ENCODE data around the gene TXLNB. TPM values are rescaled to one million over a fixed set of nuclear protein-coding genes. Genes with fewer than 3 reads are reported as not detected.
"Not testable (repeated sequence)": the region's sequence is repeated elsewhere in the genome, so short reads cannot be mapped to it uniquely, and the experiment has no call there.

The TXLNB gene
- total RNA-seq, 1 experiment from 2014 or later = not detected

- Histone ChIP-seq H3K36me3 (no peaks in the 10 kb centered on the region), H3K4me3 (no peak overlapping the region), H3K27me3 (no peaks in the 10 kb centered on the region), H3K9me3 (no peaks in the 10 kb centered on the region)
- no peak for DNase-seq
These were observed 61.4 kb downstream of the TXLNB start for GRCh38 chr6:139230391-139230840.

DNA sequence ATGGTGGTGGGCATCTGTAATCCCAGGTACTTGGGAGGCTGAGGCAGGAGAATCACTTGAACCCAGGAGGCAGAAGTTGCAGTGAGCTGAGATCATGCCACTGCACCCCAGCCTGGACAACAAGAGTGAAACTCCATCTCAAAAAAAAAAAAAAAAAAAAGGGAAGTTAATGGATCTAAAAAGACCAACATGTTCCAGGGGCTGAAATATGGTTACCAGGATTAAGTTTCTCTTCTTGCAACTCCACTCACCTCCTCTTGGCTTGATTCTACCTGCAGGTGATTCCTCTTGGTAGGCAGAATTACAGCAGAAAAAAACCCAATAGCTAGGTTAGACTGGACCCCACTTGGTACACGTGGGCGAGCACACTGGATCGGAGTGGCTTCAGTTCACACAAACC, 63.4 kb downstream of the TXLNB start:
- H3K4me3 ChIP-seq, DNase-seq, H3K9me3 ChIP-seq, H3K27me3 ChIP-seq, H3K36me3 ChIP-seq: not testable (repeated sequence)

DNA sequence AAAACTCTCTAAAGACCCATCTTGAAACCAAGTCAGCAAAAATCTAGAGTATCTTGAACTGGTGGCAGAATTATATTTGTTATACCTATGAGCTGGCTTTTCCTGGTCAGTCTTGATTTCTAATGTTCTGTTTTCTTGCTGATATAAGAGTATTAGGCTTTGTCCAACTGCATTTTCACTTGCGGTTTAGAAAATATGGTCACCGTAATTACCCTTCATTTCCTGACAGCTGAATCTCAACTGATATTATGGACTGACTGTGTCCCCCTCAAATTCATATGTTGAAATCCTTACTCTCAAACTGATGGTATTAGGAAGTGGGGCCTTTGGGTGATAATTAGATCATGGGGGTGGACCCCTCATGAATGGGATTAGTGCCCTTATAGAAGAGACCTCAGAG, 72.1 kb downstream of the TXLNB start:
- DNase-seq = no peak
- Histone ChIP-seq H3K4me3 (no peak overlapping the region), H3K36me3 (no peaks in the 10 kb centered on the region), H3K9me3 (no peaks in the 10 kb centered on the region), H3K27me3 (no peaks in the 10 kb centered on the region)

DNA sequence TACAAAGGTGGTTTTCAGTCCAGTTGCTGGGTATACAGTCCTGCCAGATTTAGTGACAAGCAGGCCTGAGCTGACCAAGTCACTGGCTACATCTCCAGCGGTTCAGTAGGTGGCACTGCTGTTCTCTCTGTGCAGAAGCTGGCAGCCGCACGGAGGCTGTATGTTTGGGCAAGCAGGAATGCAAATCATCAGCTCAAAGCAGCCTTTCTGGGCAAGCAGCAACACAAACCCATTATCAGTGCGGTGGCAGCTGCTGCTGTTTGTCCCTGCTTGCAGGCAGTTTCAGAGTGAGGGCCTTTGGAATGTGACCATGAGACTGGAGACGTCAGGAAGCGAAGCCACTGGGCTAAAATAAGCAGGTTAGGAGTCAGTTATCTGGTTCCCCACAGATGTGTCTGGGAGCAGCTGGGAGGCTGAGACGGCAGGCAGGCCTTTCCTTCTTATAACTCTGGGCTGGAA, 72.5 kb downstream of the TXLNB start:
- H3K27me3 ChIP-seq = no peaks in the 10 kb centered on the region
- no peak overlapping the region for H3K4me3 ChIP-seq
- no peaks in the 10 kb centered on the region for H3K9me3 ChIP-seq
- H3K36me3 ChIP-seq = no peaks in the 10 kb centered on the region
- peak; percentile 84 for DNase-seq

GRCh38 chr6:139212460-139212859, 79.3 kb downstream of the TXLNB start:
- not testable (repeated sequence) for H3K36me3 ChIP-seq, DNase-seq, H3K4me3 ChIP-seq, H3K27me3 ChIP-seq, H3K9me3 ChIP-seq

GRCh38 chr6:139210766-139211165, 81.0 kb downstream of the TXLNB start:
- not testable (repeated sequence) for H3K27me3 ChIP-seq, H3K9me3 ChIP-seq, H3K36me3 ChIP-seq, DNase-seq, H3K4me3 ChIP-seq

DNA sequence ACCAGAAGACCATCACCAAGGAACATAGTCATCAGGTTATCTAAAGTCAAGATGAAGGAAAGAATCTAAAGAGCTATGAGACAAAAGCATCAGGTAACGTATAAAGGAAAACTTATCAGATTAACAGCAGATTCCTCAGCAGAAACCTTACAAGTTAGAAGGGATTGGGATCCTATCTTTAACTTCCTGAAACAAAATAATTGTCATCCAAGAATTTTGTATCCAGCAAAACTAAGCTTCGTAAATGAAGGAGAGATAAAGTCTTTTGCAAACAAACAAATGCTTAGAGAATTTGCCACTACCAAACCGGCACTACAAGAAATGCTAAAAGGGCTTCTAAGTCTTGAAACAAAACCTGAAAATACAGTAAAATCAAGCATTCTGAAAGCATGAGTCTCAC, 86.0 kb downstream of the TXLNB start:
- H3K9me3 ChIP-seq = peaks cover 8% of the 10 kb centered on the region
- H3K36me3 ChIP-seq = no peaks in the 10 kb centered on the region
- no peak overlapping the region for H3K4me3 ChIP-seq
- no peak for DNase-seq
- no peaks in the 10 kb centered on the region for H3K27me3 ChIP-seq

GRCh38 chr6:139204978-139205377, 86.8 kb downstream of the TXLNB start:
- Histone ChIP-seq H3K36me3 (no peaks in the 10 kb centered on the region), H3K9me3 (peaks cover 8% of the 10 kb centered on the region), H3K4me3 (no peak overlapping the region), H3K27me3 (no peaks in the 10 kb centered on the region)
- no peak for DNase-seq

DNA sequence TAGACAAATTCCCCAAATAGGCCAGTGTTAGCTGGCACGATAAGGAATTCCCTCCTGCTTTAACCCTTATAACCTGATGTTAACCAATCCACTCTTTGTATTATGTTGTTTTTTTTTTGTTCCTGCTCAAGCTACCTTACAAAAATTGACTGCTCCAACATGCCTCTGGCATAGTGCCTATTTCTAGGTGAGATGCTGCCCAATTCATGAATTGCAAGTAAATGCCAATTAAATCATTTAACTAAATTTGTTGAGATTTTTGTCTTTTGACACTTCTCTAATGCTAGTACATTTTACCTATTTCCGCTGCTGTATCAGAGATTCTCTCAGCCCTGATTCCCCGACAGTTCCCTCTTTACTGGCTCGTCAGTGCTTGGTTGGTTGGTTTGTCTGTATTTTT, 90.4 kb downstream of the TXLNB start:
- Histone ChIP-seq H3K27me3 (no peaks in the 10 kb centered on the region), H3K9me3 (peaks cover 8% of the 10 kb centered on the region), H3K4me3 (no peak overlapping the region), H3K36me3 (no peaks in the 10 kb centered on the region)
- DNase-seq = no peak

DNA sequence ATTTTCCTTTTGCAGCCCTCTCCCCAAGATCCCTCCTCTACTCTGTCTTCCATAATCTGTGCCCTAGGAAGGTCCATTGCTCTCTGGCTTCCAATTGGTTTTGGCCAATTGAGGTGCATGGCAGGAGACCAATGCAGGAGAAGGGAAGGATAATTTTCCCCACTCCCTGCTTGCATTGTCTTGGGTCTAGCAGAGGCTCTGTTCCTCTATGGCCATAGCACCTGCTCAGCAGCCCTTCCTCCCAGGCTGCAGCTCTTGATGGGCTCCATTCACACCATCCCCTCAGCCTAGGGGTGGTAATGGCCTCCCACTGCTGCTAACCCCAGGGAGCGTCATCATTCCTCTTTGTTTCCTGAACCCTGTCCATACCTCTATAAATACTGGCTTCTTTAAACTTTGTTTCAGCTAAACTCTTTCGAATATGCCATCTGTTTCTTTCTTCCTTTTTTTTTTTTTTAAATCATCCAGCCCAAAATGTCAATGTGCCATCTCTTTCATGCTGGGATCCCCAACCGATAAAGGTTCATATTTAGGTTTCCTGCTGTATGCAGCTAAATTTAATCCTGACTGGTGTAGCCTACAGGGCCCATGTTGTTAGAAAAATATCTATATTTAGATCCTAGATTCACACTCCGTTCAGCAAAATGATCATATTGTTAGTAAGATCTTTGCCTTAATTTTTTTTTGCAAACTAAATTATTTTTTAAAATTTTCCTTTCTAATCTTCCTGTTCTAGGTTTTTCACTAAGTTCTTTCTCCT, 93.1 kb downstream of the TXLNB start:
- no peak overlapping the region for H3K4me3 ChIP-seq

DNA sequence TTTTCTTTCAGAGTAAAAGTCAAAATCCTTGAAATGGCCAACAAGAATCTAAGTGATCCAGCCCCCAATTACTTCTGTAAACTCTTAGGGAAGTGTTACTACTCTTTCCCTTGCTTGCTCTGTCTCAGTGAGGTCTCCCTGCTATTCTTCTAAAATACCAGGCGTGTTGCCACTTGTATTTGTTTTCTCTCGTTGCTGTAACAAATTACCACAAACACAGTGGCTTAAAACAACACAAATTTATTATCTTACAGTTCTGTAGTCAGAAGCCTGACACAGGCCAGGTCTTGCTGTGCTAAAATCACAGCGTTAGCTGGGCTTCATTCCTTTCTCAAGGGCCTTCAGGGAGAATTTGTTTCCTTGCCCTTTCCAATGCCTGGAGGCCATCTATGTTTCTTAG, 97.1 kb downstream of the TXLNB start:
- no peak for DNase-seq
- Histone ChIP-seq H3K4me3 (no peak overlapping the region), H3K9me3 (no peaks in the 10 kb centered on the region), H3K27me3 (no peaks in the 10 kb centered on the region), H3K36me3 (no peaks in the 10 kb centered on the region)

More for the DNA sequence above, 93.1 kb downstream of the TXLNB start:
- DNase-seq = no peak
- Histone ChIP-seq H3K36me3 (no peaks in the 10 kb centered on the region), H3K9me3 (no peaks in the 10 kb centered on the region), H3K27me3 (no peaks in the 10 kb centered on the region)

Other genes starting within 250 kb of the TXLNB start
- gene HECA, start 156.9 kb downstream of the TXLNB start, total RNA-seq (2014; rRNA removed; shearing (Covaris generic); ENCODE audit: low replicate concordance) = 4.0 and 4.8 TPM in 2 replicates
- gene CITED2, start 82.7 kb upstream of the TXLNB start, total RNA-seq (2014; rRNA removed; shearing (Covaris generic); ENCODE audit: low replicate concordance) = 112 and 114 TPM in 2 replicates